Thoracic aorta (tissue), 2 donors: Measurements from ENCODE around the gene SPDYE8. TPM values are rescaled to one million over a fixed set of nuclear protein-coding genes. Genes with fewer than 3 reads are reported as not detected.
"Not testable (repeated sequence)": the region's sequence is repeated elsewhere in the genome, so short reads cannot be mapped to it uniquely, and the experiment has no call there.

Source experiments
- ATAC-seq: fragments of 150-250 bp; one replicate; pipeline ENCODE4 v1.8.0; 2017; ENCODE audit warnings: low read depth; ENCODE audit not compliant: insufficient number of reproducible peaks, low FRiP score
- DNase-seq: peaks from one replicate; pipeline ENCODE4 v3.0.0-alpha.2; 2020; ENCODE audit warnings: low spot score
- H3K27ac ChIP-seq, 2 donors: fragments of 200-600 bp; sonication (generic); 1 replicate in 1 of 2; 2 replicates in 1 of 2; pipeline ENCODE4 v1.5.1; 2016; ENCODE audit warnings: mild to moderate bottlenecking in 2 of 2, moderate library complexity in 2 of 2
- H3K27me3 ChIP-seq: fragments of 200-600 bp; sonication (generic); replicated peaks from 2 replicates; pipeline ENCODE4 v1.6.0; 2016; ENCODE audit warnings: mild to moderate bottlenecking; ENCODE audit not compliant: insufficient read depth
- H3K36me3 ChIP-seq: fragments of 200-600 bp; sonication (generic); one replicate; pipeline ENCODE4 v1.5.1; 2016
- H3K4me1 ChIP-seq, 2 donors: fragments of 200-600 bp; sonication (generic); 1 replicate in 1 of 2; 2 replicates in 1 of 2; pipeline versions ENCODE4 v1.5.1 to v1.6.0; 2016; ENCODE audit warnings: low read depth in 2 of 2, mild to moderate bottlenecking in 1 of 2; ENCODE audit not compliant: control insufficient read depth in 1 of 2
- H3K4me3 ChIP-seq: fragments of 200-600 bp; sonication (generic); 2 replicates; pipeline ENCODE4 v1.5.1; 2016; ENCODE audit warnings: mild to moderate bottlenecking
- H3K9me3 ChIP-seq: fragments of 200-600 bp; sonication (generic); 2 replicates; pipeline ENCODE4 v1.5.1; 2016
- total RNA-seq, 2 donors: library from RNA; depleted of rRNA; stranded (reverse); fragments of >200 nt; gene quantifications; one replicate each; pipeline versions ENCODE4 v1.1.0 to v1.2.3, GENCODE V29; 2016

SPDYE8 gene
- total RNA-seq, 2 donors from 2014 or later = not detected

- not testable (repeated sequence) for H3K9me3 ChIP-seq, H3K36me3 ChIP-seq, H3K27ac ChIP-seq, H3K27me3 ChIP-seq, ATAC-seq, H3K4me1 ChIP-seq, H3K4me3 ChIP-seq, DNase-seq
Observed at GRCh38 chr7:72975656-72976286, 53.8 kb downstream of the SPDYE8 start.

- not testable (repeated sequence) for H3K4me3 ChIP-seq, ATAC-seq
Observed at GRCh38 chr7:72974781-72975180, 54.8 kb downstream of the SPDYE8 start.

GRCh38 chr7:72971505-72971904 is 58.1 kb downstream of the SPDYE8 start:
- not testable (repeated sequence) for ATAC-seq, H3K9me3 ChIP-seq, H3K4me3 ChIP-seq, H3K27me3 ChIP-seq, DNase-seq, H3K36me3 ChIP-seq, H3K4me1 ChIP-seq, H3K27ac ChIP-seq

More at GRCh38 chr7:72974781-72975180, 54.8 kb downstream of the SPDYE8 start:
- not testable (repeated sequence) for H3K36me3 ChIP-seq, DNase-seq, H3K4me1 ChIP-seq, H3K27me3 ChIP-seq, H3K27ac ChIP-seq, H3K9me3 ChIP-seq

Other genes with a start within 250 kb of the SPDYE8 start
- gene TYW1B, start 201.6 kb downstream of the SPDYE8 start, total RNA-seq = 1 to 10 TPM; 1.1 to 6.8 TPM
- gene POM121, start 104.7 kb downstream of the SPDYE8 start, total RNA-seq = 10 to 100 TPM; 21.5 to 25.5 TPM
- not detected for gene TRIM74, start 60.3 kb downstream of the SPDYE8 start, total RNA-seq
- gene SPDYE11, start 28.1 kb upstream of the SPDYE8 start, total RNA-seq = not detected
- not detected for gene SPDYE9, start 56.3 kb upstream of the SPDYE8 start, total RNA-seq